Central memory CD4-positive, alpha-beta T cell (primary cell): ENCODE measurements around the gene TAX1BP3.

Experiments
- DNase-seq: peaks from one replicate; pipeline ENCODE4 v3.0.0; 2022

TAX1BP3 gene

GRCh38 chr17:3622977-3623594 lies 45.3 kb downstream of the TAX1BP3 start:
- DNase-seq, result no peak

- no peak for DNase-seq
These were observed 47.1 kb downstream of the TAX1BP3 start for GRCh38 chr17:3621146-3621720.

DNA sequence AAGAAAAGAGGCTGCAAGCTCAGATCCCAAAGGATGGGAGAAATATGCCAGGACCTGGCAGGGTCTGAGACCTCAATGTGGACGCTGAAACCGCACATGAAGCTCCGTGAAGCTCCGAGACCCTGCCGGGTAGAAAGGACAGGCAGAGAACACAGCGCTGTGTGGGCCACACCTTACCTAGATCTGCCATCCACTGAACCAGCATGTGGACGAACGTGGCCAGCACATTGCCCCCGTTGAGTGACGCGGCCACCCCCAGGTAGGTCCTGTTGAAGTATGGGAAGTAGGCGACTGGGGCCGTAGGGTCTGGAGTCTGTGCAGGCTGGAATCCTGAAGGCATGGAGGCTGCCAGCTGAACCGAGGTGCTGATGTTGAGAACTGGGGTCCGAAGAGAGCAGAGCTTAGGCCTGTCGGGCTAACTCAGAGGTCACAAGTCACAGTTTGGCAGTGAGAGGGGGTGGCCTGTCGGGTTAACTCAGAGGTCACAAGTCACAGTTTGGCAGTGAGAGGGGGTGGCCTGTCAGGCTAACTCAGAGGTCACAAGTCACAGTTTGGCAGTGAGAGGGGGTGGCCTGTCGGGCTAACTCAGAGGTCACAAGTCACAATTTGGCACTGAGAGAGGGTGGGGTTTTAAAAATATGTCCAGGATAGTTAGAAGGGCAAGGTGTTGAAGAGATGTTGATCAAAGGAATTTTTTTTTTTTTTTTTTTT lies 53.1 kb downstream of the TAX1BP3 start:
- DNase-seq, result no peak

GRCh38 chr17:3613124-3613523 lies 55.3 kb downstream of the TAX1BP3 start:
- DNase-seq, result no peak
